Measurements from ENCODE around the gene PRR35. TPM values are rescaled to one million over a fixed set of nuclear protein-coding genes. Genes with fewer than 3 reads are reported as not detected.

Gene PRR35
- total RNA-seq, 2 experiments from 2014 or later, result not detected

- CTCF ChIA-PET, result no interaction called here
- Mint-ChIP-seq H3K9me3 (no peaks in the 10 kb centered on the region), H3K4me3 (peak overlapping the region; percentile 42), H3K4me1 (ENCODE audit: low read depth) (peaks cover 25% of the 10 kb centered on the region), H3K27ac (no peak overlapping the region), H3K36me3 (ENCODE audit: low read depth) (peaks cover 2% of the 10 kb centered on the region), H3K27me3 (ENCODE audit: low read depth) (no peaks in the 10 kb centered on the region)
- no peak for DNase-seq
- intact Hi-C loops (cut with micrococcal nuclease), result no loop called here
Observed at GRCh38 chr16:530111-530817, 29.9 kb upstream of the PRR35 start.

- no peaks in the 10 kb centered on the region for H3K9me3 Mint-ChIP-seq
- no peaks in the 10 kb centered on the region for H3K27me3 Mint-ChIP-seq (ENCODE audit: low read depth)
- H3K4me3 Mint-ChIP-seq, result no peak overlapping the region
- DNase-seq, result no peak
- intact Hi-C loops (cut with micrococcal nuclease), result no loop called here
- peaks cover 18% of the 10 kb centered on the region for H3K4me1 Mint-ChIP-seq (ENCODE audit: low read depth)
- CTCF ChIA-PET, result no interaction called here
- H3K36me3 Mint-ChIP-seq (ENCODE audit: low read depth), result no peaks in the 10 kb centered on the region
- H3K27ac Mint-ChIP-seq, result no peak overlapping the region
Observed at GRCh38 chr16:531494-532125, 28.6 kb upstream of the PRR35 start.

- no peak for DNase-seq
- intact Hi-C loops (cut with micrococcal nuclease), result no loop called here
- Mint-ChIP-seq H3K4me1 (ENCODE audit: low read depth) (peaks cover 18% of the 10 kb centered on the region), H3K9me3 (no peaks in the 10 kb centered on the region), H3K4me3 (no peak overlapping the region), H3K27me3 (ENCODE audit: low read depth) (no peaks in the 10 kb centered on the region), H3K36me3 (ENCODE audit: low read depth) (peaks cover 1% of the 10 kb centered on the region), H3K27ac (no peak overlapping the region)
- CTCF ChIA-PET, result no interaction called here
Observed at GRCh38 chr16:533391-534123, 26.6 kb upstream of the PRR35 start.

GRCh38 chr16:534135-534534 lies 26.1 kb upstream of the PRR35 start:
- intact Hi-C loops (cut with micrococcal nuclease), result no loop called here
- Mint-ChIP-seq H3K4me3 (no peak overlapping the region), H3K9me3 (no peaks in the 10 kb centered on the region), H3K4me1 (ENCODE audit: low read depth) (peaks cover 12% of the 10 kb centered on the region), H3K27ac (no peak overlapping the region), H3K27me3 (ENCODE audit: low read depth) (no peaks in the 10 kb centered on the region), H3K36me3 (ENCODE audit: low read depth) (peaks cover 4% of the 10 kb centered on the region)
- CTCF ChIA-PET, result no interaction called here
- no peak for DNase-seq

GRCh38 chr16:534856-535445 lies 25.2 kb upstream of the PRR35 start:
- Mint-ChIP-seq H3K36me3 (ENCODE audit: low read depth) (peaks cover 4% of the 10 kb centered on the region), H3K4me3 (no peak overlapping the region), H3K9me3 (no peaks in the 10 kb centered on the region), H3K4me1 (ENCODE audit: low read depth) (peaks cover 4% of the 10 kb centered on the region), H3K27me3 (ENCODE audit: low read depth) (no peaks in the 10 kb centered on the region), H3K27ac (no peak overlapping the region)
- CTCF ChIA-PET, result no interaction called here
- intact Hi-C loops (cut with micrococcal nuclease), result no loop called here
- no peak for DNase-seq

GRCh38 chr16:535446-536405 lies 24.5 kb upstream of the PRR35 start:
- CTCF ChIA-PET, result no interaction called here
- no peak overlapping the region for H3K4me3 Mint-ChIP-seq
- no peaks in the 10 kb centered on the region for H3K27me3 Mint-ChIP-seq (ENCODE audit: low read depth)
- no peaks in the 10 kb centered on the region for H3K4me1 Mint-ChIP-seq (ENCODE audit: low read depth)
- no peaks in the 10 kb centered on the region for H3K9me3 Mint-ChIP-seq
- no peak for DNase-seq
- intact Hi-C loops (cut with micrococcal nuclease), result no loop called here
- no peak overlapping the region for H3K27ac Mint-ChIP-seq
- H3K36me3 Mint-ChIP-seq (ENCODE audit: low read depth), result peaks cover 4% of the 10 kb centered on the region

GRCh38 chr16:536746-537145 lies 23.4 kb upstream of the PRR35 start:
- H3K36me3 Mint-ChIP-seq (ENCODE audit: low read depth), result peaks cover 4% of the 10 kb centered on the region
- H3K27me3 Mint-ChIP-seq (ENCODE audit: low read depth), result no peaks in the 10 kb centered on the region
- H3K9me3 Mint-ChIP-seq, result no peaks in the 10 kb centered on the region
- CTCF ChIA-PET, result no interaction called here
- intact Hi-C loops (cut with micrococcal nuclease), result no loop called here
- DNase-seq, result no peak
- H3K4me3 Mint-ChIP-seq, result no peak overlapping the region
- no peaks in the 10 kb centered on the region for H3K4me1 Mint-ChIP-seq (ENCODE audit: low read depth)
- H3K27ac Mint-ChIP-seq, result no peak overlapping the region

GRCh38 chr16:537415-538335 lies 22.5 kb upstream of the PRR35 start:
- H3K9me3 Mint-ChIP-seq, result no peaks in the 10 kb centered on the region
- no peak overlapping the region for H3K4me3 Mint-ChIP-seq
- no peaks in the 10 kb centered on the region for H3K27me3 Mint-ChIP-seq (ENCODE audit: low read depth)
- CTCF ChIA-PET, result no interaction called here
- intact Hi-C loops (cut with micrococcal nuclease), result no loop called here
- H3K36me3 Mint-ChIP-seq (ENCODE audit: low read depth), result peaks cover 8% of the 10 kb centered on the region
- no peak for DNase-seq
- no peaks in the 10 kb centered on the region for H3K4me1 Mint-ChIP-seq (ENCODE audit: low read depth)
- no peak overlapping the region for H3K27ac Mint-ChIP-seq

GRCh38 chr16:539901-540530 lies 20.2 kb upstream of the PRR35 start:
- CTCF ChIA-PET, result no interaction called here
- Mint-ChIP-seq H3K9me3 (no peaks in the 10 kb centered on the region), H3K27me3 (ENCODE audit: low read depth) (no peaks in the 10 kb centered on the region), H3K4me3 (no peak overlapping the region), H3K27ac (no peak overlapping the region), H3K4me1 (ENCODE audit: low read depth) (peaks cover 2% of the 10 kb centered on the region), H3K36me3 (ENCODE audit: low read depth) (peaks cover 8% of the 10 kb centered on the region)
- intact Hi-C loops (cut with micrococcal nuclease), result no loop called here
- no peak for DNase-seq

GRCh38 chr16:540645-541340 lies 19.4 kb upstream of the PRR35 start:
- H3K27ac Mint-ChIP-seq, result no peak overlapping the region
- no peaks in the 10 kb centered on the region for H3K9me3 Mint-ChIP-seq
- H3K36me3 Mint-ChIP-seq (ENCODE audit: low read depth), result peaks cover 8% of the 10 kb centered on the region
- CTCF ChIA-PET, result no interaction called here
- peaks cover 2% of the 10 kb centered on the region for H3K4me1 Mint-ChIP-seq (ENCODE audit: low read depth)
- no peaks in the 10 kb centered on the region for H3K27me3 Mint-ChIP-seq (ENCODE audit: low read depth)
- intact Hi-C loops (cut with micrococcal nuclease), result no loop called here
- no peak overlapping the region for H3K4me3 Mint-ChIP-seq
- no peak for DNase-seq

All from activated naive CD4-positive, alpha-beta T cell treated with anti-CD3 and anti-CD28 coated beads for 36 hours (primary cell).